ENCODE measurements around the gene CD300A. TPM values are rescaled to one million over a fixed set of nuclear protein-coding genes. Genes with fewer than 3 reads are reported as not detected.

Gene CD300A
- not detected in 2 replicates for polyA plus RNA-seq

DNA sequence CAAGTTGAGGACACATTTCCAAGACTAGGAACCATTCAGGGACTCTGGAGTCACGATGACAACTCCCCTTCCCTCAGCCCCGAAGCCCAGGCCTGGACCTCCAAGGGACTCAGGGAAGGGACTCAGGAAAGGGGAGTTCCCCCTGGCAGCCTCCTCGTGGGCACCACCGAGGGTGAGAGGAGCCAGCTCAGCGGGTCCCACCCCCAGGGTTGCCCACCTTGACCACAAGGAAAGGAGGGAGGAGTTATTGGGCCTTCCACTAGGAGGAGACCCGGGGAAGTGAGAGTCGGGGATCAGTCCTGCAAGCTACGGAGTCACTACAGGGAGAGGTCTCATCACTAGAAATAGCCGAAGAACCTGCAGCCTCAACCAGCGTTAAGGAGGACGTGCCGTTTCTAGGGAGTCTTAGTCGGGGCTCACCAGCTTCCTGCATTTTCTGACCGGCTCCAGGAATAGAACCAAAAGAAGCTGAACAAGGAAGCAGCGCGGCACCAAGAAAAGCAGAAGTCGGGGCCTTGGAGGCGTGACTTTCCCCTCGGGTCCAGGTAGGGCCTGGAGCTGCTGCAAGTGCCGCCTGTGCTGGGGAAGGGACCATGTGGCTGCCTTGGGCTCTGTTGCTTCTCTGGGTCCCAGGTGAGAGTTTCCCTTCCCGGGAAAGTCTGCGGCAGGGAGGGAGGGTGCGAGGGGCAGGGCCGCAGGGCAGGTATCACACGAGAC lies at the start of gene CD300A:
Gene CD300A, plus strand, starts transcription at position 524 of the 717 bp plus-strand sequence. Its CDS starts 70 bp downstream, at position 594.

DNA sequence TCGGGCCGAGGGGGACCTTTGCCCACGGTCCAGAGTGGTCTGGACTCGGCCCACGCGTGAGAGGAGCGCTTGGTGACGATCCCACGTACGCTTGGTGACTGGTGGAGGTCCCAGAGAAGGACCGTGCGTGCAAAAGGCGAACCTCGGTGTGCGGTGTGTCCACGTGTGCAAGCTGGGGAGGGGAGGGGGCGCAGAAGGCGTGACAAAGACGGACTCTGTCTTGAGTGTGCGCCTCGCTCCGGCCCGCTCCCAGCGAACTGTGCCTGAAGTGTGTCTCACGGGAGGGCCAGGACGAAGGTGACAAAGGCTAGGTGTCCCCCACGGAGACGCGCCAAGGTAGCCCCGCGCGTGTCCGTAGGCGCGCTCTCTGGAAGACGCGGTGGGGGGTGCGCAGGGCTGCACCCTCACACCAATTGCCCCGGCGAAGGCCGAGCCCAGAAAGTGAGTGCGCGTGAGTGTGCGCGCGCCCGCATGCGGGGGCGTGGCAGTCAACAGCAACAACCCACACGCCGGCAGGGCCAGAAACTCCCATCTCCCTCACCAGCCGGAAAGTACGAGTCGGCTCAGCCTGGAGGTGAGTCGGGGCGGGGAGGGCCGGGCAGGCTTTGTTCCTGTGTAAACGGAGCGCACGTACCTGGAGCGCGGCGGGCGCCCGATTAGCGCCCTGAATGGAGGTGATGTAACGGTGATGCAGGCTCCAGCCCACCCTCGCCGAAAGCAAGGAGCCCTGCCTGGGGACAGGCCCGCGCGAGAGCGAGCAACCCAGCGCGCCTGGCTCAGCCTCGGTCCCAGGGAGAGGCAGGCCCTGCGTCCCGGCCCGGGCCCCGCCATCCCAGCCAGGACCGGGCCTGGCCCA lies 34.6 kb upstream of the CD300A start, which contains the start of gene GPRC5C:
Gene GPRC5C, plus strand, starts transcription at position 521 of the 856 bp plus-strand sequence. CDS start 7,689 bp downstream, outside the sequence.

DNA sequence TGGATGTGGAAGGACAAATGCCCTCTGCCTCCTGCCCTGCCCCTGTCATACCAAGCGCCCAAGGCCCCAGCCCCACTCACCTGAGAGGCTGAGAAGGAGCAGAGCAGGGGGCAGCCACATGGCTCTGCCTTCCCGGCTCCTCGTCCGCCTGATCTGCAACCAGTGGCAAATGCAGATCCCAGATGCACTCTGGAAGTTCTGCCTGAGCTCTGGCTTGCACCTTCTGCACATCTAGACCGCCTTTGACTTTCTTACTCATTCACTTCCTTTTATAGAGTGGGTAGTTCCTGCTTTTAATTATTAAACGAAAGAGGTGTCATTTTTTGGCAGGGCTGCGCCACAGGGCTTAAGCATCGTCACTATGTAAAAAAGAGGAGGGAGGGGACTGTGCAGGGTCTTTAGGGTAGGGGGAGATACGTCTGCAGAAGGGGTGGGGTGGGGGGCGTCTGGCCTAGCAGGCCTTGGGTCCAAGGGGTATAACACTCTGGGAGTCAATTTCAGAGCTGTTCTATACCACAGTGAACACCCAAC lies 64.9 kb downstream of the CD300A start, which contains the start of gene CD300LB:
Gene CD300LB, minus strand, starts transcription at position 245 of the 531 bp plus-strand sequence. Its CDS starts 125 bp downstream, at position 120.

Other genes with a start within 250 kb of the CD300A start
- gene DNAI2, start 192.4 kb upstream of the CD300A start, polyA plus RNA-seq: not detected in 2 replicates
- not detected in 2 replicates for gene KIF19, start 140.4 kb upstream of the CD300A start, polyA plus RNA-seq
- 1.0 and 2.3 TPM in 2 replicates for gene BTBD17, start 104.8 kb upstream of the CD300A start, polyA plus RNA-seq
- gene GPR142, start 99.1 kb upstream of the CD300A start, polyA plus RNA-seq: not detected in 2 replicates
- 2.0 and 2.9 TPM in 2 replicates for gene GPRC5C, start 34.5 kb upstream of the CD300A start, polyA plus RNA-seq
- not detected in 2 replicates for gene CD300LB, start 64.8 kb downstream of the CD300A start, polyA plus RNA-seq
- not detected in 2 replicates for gene CD300C, start 79.5 kb downstream of the CD300A start, polyA plus RNA-seq
- not detected in 2 replicates for gene CD300H, start 100.9 kb downstream of the CD300A start, polyA plus RNA-seq
- gene CD300LD, start 125.6 kb downstream of the CD300A start, polyA plus RNA-seq: not detected in 2 replicates
- gene CD300E, start 157.1 kb downstream of the CD300A start, polyA plus RNA-seq: not detected in 2 replicates
- gene CD300LF, start 246.3 kb downstream of the CD300A start, polyA plus RNA-seq: not detected in 2 replicates

Data from Purkinje cell (primary cell).